Measurements from ENCODE around the gene CRYGS.

DNA sequence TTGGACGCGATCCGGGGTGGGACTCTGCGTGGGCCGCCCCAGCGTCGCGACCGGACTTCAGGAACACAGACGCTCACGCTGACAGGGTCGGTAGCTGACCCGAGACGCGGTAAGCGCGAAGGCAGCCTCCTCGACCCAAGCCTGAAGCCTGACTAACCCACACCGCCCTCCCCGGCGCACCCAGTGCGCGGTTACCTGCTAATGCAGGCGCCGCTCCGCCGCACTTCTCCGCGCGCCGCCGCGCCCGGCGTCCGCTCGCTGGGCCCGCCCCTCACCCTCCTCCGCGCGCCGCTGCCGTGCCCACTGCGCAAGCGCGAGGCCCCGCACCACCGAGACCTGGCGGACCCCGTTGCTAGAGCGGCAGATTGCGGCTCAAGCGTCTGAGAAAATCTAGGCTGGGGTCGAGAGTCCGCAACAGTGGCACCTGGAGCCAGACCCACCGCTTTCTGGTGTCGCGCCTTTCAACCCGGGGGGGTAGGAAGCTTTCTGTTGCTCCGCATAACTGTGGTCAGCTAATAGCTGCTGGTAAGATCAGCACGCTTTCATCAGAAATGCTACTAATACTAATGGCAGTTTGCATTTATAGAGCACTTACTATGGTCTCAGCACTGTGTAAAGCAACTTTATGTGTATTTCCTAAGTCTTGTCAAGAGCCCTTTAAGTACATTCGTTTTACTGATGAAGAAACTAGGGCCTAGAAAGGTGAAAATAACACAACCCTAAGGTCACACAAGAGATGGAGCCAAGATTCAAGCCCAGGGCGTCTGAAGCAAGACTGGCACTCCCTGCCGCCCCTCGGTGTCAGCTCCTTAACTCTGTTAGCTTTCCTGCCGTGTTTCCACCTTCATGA lies 23.1 kb upstream of the CRYGS start, which contains the start of gene TBCCD1:
- TF ChIP-seq, protein P1, sequence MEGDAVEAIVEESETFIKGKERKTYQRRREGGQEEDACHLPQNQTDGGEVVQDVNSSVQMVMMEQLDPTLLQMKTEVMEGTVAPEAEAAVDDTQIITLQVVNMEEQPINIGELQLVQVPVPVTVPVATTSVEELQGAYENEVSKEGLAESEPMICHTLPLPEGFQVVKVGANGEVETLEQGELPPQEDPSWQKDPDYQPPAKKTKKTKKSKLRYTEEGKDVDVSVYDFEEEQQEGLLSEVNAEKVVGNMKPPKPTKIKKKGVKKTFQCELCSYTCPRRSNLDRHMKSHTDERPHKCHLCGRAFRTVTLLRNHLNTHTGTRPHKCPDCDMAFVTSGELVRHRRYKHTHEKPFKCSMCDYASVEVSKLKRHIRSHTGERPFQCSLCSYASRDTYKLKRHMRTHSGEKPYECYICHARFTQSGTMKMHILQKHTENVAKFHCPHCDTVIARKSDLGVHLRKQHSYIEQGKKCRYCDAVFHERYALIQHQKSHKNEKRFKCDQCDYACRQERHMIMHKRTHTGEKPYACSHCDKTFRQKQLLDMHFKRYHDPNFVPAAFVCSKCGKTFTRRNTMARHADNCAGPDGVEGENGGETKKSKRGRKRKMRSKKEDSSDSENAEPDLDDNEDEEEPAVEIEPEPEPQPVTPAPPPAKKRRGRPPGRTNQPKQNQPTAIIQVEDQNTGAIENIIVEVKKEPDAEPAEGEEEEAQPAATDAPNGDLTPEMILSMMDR (IDR thresholded peaks at IDR 0.05; ENCODE audit: low read depth, low read length) = no peak
- peak; percentile 94 for TF ChIP-seq POLR2A (IDR thresholded peaks at IDR 0.05; ENCODE audit: extremely low read depth, insufficient read length)
- peak; percentile 71; the same call in 1 of the 2 replicates for TF ChIP-seq MYC (IDR thresholded peaks at IDR 0.05; ENCODE audit: low read depth, low read length)
- TF ChIP-seq MAX (IDR thresholded peaks at IDR 0.05; ENCODE audit: low read depth, low read length) = no peak; the same call in 1 of the 2 replicates

Measured in NB4 (cell line).